RWPE1 (cell line): Measurements from ENCODE around the gene HHAT.

Source experiments
- CTCF ChIA-PET: fragments of 350-600 bp; sonication (Branson Sonifier 250); formaldehyde crosslinking; extraction: SDS; loops from one replicate; lab custom pipeline; 2021; lab: Yijun Ruan, JAX
- POLR2A ChIA-PET: fragments of 400-600 bp; formaldehyde crosslinking; extraction: SDS; loops from one replicate; lab custom pipeline; 2020; ENCODE audit warnings: antibody characterized with exemption; ENCODE audit not compliant: low non-redundant PET; lab: Yijun Ruan, JAX
- DNase-seq: peaks from one replicate; pipeline ENCODE4 v3.0.0; 2012; ENCODE audit warnings: low spot score
- H3K27ac ChIP-seq: fragments of 450-650 bp; 2 replicates; pipeline ENCODE4 v1.5.1; 2017
- CTCF ChIP-seq: fragments of 450-650 bp; conservative IDR thresholded peaks from 2 replicates; pipeline ENCODE4 v1.5.1; 2017; ENCODE audit warnings: low read depth, mild to moderate bottlenecking

The HHAT gene

GRCh38 chr1:210477328-210477924 lies 148.7 kb downstream of the HHAT start:
- no peak overlapping the region for H3K27ac ChIP-seq
- ChIA-PET CTCF (interaction anchor here (0.6 kb wide), 1 partner anchor 656 kb away, joined by 3 read pairs; no protein-coding TSS in a partner anchor), POLR2A (interaction anchor here (0.6 kb wide), 1 partner anchor 781 kb away, joined by 3 read pairs; no protein-coding TSS in a partner anchor)
- no peak for DNase-seq
- no peak for TF ChIP-seq CTCF

- ChIA-PET CTCF (no interaction called here), POLR2A (no interaction called here)
- H3K27ac ChIP-seq: no peak overlapping the region
- no peak for DNase-seq
- TF ChIP-seq CTCF: no peak
Observed at GRCh38 chr1:210478820-210479219, 150.1 kb downstream of the HHAT start.

GRCh38 chr1:210482491-210482890 lies 153.8 kb downstream of the HHAT start:
- no peak for DNase-seq
- no peak for TF ChIP-seq CTCF
- CTCF ChIA-PET: no interaction called here
- POLR2A ChIA-PET: no interaction called here
- no peak overlapping the region for H3K27ac ChIP-seq

GRCh38 chr1:210482945-210483617 lies 154.4 kb downstream of the HHAT start:
- ChIA-PET CTCF (no interaction called here), POLR2A (no interaction called here)
- H3K27ac ChIP-seq: no peak overlapping the region
- TF ChIP-seq CTCF: no peak
- DNase-seq: no peak

- DNase-seq: no peak
- no peak overlapping the region for H3K27ac ChIP-seq
- ChIA-PET POLR2A (no interaction called here), CTCF (no interaction called here)
- TF ChIP-seq CTCF: no peak
Observed at GRCh38 chr1:210483821-210484220, 155.1 kb downstream of the HHAT start.

- CTCF ChIA-PET: interaction anchor here (0.7 kb wide), 1 partner anchor 74 kb away, joined by 3 read pairs; no protein-coding TSS in a partner anchor
Observed at GRCh38 chr1:210487021-210487420, 158.3 kb downstream of the HHAT start.

More at GRCh38 chr1:210487021-210487420, 158.3 kb downstream of the HHAT start:
- DNase-seq: no peak
- POLR2A ChIA-PET: no interaction called here
- TF ChIP-seq CTCF: no peak
- H3K27ac ChIP-seq: no peak overlapping the region
